Measurements from ENCODE around the gene RC3H1. TPM values are rescaled to one million over a fixed set of nuclear protein-coding genes. Genes with fewer than 3 reads are reported as not detected.

The RC3H1 gene
- total and polyA plus RNA-seq, 2 of the 8 experiments (the other 6 are each of a cell fraction or from before 2014, with no cell fraction given): 7.4 to 32.2 TPM

GRCh38 chr1:173946380-173946921, 75.7 kb downstream of the RC3H1 start (continued):
- no peak for TF ChIP-seq CEBPB (IDR thresholded peaks at IDR 0.05; ENCODE audit: low read depth, low read length)

All from H1 (cell line).